ENCODE data around the gene TCTN1. TPM values are rescaled to one million over a fixed set of nuclear protein-coding genes. Genes with fewer than 3 reads are reported as not detected.
A peak's percentile ranks its signal among the peaks of the same experiment; 100 is the strongest.

TCTN1 gene
- total RNA-seq (100 to 1,000 TPM in 1 of 2 donors, 10 to 100 TPM in 1; 75.3 to 109 TPM), polyA plus RNA-seq (ENCODE audit: insufficient read depth, low read depth, low replicate concordance) (106 TPM)
- long read RNA-seq, donor 1, full-length matches to known transcripts = 7 of 7 reads
- long read RNA-seq, donor 1, partial matches to known transcripts = 0 of 7 reads
- long read RNA-seq, donor 1, other reads (novel, unspliced or antisense) = 0 of 7 reads
- long read RNA-seq, donor 2, full-length matches to known transcripts = 5 of 5 reads
- long read RNA-seq, donor 2, partial matches to known transcripts = 0 of 5 reads
- long read RNA-seq, donor 2, other reads (novel, unspliced or antisense) = 0 of 5 reads

DNA sequence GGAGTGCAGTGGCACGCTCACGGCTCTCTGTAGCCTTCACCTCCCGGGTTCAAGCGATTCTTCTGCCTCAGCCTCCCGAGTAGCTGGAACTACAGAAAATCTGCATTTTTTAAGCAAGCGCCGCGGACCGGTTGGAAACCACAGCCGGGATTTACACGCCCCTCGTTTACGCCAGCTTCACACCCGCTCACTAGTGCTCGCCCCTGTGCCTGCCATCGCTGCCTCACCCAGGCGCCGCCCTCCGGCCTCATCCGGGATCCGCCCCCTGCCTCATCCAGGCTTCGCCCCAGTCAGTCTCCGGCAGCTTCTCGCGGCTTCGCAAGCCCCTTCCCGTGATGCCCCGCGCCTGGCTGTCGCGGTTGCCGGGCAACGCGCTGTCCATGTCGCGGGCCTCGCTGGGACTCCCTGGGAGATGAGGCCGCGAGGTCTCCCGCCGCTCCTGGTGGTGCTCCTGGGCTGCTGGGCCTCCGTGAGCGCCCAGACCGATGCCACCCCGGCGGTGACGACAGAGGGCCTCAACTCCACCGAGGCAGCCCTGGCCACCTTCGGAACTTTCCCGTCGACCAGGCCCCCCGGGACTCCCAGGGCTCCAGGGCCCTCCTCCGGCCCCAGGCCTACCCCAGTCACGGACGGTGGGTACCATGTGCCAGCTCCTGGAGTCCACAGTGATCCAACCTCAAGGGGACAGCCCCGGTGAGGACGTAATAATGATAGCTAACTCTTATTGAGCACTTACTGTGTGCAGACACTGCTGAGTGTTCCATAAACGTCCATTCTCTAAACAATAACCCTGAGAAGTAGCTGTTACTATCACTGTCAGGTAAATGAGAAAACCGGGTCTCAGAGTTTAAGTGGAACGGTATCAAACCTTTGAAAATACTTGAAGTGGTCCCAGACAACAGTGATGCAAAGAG lies at the start of gene TCTN1:
Gene TCTN1 (plus strand): TSS at position 359 of the 914 bp plus-strand sequence. CDS start 54 bp downstream, at position 413.
- peak; percentile 98 for DNase-seq
- Histone ChIP-seq H3K27me3 (no peaks in the 10 kb centered on the region), H3K9me3 (no peaks in the 10 kb centered on the region), H3K27ac (peak within 1 kb of the TSS; percentile 32 to 70), H3K36me3 (ENCODE audit: low read depth, missing control alignments) (no peaks in the 10 kb centered on the region), H3K4me1 (peaks cover 7% of the 10 kb centered on the region), H3K4me3 (peak within 1 kb of the TSS; percentile 69 to 70)
- peak; percentile 50 for TF ChIP-seq POLR2A (IDR thresholded peaks at IDR 0.05)
- TF ChIP-seq, protein P1, sequence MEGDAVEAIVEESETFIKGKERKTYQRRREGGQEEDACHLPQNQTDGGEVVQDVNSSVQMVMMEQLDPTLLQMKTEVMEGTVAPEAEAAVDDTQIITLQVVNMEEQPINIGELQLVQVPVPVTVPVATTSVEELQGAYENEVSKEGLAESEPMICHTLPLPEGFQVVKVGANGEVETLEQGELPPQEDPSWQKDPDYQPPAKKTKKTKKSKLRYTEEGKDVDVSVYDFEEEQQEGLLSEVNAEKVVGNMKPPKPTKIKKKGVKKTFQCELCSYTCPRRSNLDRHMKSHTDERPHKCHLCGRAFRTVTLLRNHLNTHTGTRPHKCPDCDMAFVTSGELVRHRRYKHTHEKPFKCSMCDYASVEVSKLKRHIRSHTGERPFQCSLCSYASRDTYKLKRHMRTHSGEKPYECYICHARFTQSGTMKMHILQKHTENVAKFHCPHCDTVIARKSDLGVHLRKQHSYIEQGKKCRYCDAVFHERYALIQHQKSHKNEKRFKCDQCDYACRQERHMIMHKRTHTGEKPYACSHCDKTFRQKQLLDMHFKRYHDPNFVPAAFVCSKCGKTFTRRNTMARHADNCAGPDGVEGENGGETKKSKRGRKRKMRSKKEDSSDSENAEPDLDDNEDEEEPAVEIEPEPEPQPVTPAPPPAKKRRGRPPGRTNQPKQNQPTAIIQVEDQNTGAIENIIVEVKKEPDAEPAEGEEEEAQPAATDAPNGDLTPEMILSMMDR (IDR thresholded peaks at IDR 0.05) = no peak
- WGBS, 2 donors = 1 to 2% methylated on average over 29 to 45 of the region's 60 CpGs
- intact Hi-C loops (cut with DNase I; ENCODE audit: low total_unique reads) = loop anchor here (10.0 kb wide), 1 partner anchor 81 kb away; no protein-coding TSS in a partner anchor

DNA sequence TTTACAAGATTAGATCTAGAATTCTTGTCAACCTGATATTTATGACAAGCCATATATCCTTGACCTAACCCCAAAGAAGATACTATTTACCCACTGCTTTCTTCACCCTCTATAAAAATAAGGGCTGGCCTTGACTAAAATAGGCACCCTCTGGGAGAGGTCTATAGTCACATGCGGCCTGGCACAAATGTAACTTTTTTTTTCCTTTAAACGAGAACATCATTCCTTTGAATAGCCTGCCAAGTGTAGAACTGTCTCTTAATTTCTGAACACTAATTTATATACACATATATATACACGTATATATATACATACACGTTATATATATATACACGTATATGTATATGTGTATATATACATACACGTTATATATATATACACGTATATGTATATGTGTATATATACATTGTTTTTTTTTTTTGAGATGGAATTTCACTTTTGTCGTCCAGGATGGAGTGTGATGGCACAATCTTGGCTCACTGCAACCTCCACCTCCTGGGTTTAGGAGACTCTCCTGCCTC lies 49.4 kb upstream of the TCTN1 start:
- Histone ChIP-seq H3K27ac (peak overlapping the region; percentile 0 to 65), H3K9me3 (no peaks in the 10 kb centered on the region), H3K27me3 (no peaks in the 10 kb centered on the region), H3K4me1 (peaks cover 30% of the 10 kb centered on the region), H3K4me3 (no peak overlapping the region), H3K36me3 (ENCODE audit: low read depth, missing control alignments) (no peaks in the 10 kb centered on the region)
- DNase-seq = no peak
- intact Hi-C loops (cut with DNase I; ENCODE audit: low total_unique reads) = no loop called here
- TF ChIP-seq POLR2A (IDR thresholded peaks at IDR 0.05) = no peak
- TF ChIP-seq, protein P1 (IDR thresholded peaks at IDR 0.05) = no peak
- 48 to 58% methylated on average over 8 of the region's 8 CpGs for WGBS, 2 donors

DNA sequence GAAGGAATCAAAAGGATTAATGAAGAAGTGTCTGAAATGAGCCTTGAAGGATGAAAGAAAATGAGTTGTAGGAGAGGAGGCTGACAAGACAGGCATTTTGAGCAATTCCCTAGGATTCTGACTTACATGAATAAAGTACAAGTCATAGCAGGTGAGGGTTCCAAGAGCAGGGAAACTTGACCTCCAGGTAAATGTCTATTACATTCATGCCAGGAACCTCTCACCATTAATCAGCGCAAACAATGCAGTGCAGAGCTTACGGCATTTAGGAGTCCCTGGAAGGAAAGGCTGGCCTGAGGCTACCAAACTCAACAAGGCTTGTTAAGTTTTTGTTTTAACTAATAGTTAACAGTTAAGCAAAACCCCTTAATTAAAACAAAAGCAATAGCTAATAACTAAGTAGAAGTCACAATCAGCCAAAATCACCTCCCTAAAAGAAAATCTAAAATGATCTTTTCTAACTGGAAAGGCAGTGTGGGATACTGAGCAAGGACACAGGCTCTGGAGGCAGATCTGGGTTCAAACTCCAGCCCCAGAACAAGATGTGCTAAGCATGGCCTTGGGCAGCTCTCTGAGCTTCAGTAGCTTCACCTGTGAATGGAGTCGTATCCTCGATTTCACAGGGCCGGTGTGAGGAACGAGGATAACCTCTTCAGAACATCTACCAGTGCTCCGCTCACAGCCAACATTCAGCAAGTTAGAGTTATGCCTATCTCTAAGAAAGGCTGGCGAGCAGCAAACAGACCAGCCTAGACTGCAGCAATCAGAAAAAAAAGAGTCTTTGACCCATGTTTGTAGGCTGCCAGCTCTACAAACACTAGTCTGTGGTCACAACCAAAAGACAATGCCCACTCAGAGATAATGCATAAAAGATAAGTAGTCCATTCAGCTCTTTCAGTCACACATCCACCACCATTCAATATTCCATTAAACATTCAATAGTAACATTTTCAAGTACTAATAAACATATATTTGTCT lies 47.7 kb upstream of the TCTN1 start:
- no peak for TF ChIP-seq POLR2A (IDR thresholded peaks at IDR 0.05)
- TF ChIP-seq, protein P1 (IDR thresholded peaks at IDR 0.05) = no peak
- Histone ChIP-seq H3K4me3 (no peak overlapping the region), H3K27me3 (no peaks in the 10 kb centered on the region), H3K27ac (peak overlapping the region in 1 of 2 donors; percentile 65), H3K9me3 (no peaks in the 10 kb centered on the region), H3K36me3 (ENCODE audit: low read depth, missing control alignments) (no peaks in the 10 kb centered on the region), H3K4me1 (peaks cover 30% of the 10 kb centered on the region)
- WGBS, 2 donors = 54 to 72% methylated on average over 8 of the region's 8 CpGs
- DNase-seq = peak; percentile 24
- intact Hi-C loops (cut with DNase I; ENCODE audit: low total_unique reads) = no loop called here

DNA sequence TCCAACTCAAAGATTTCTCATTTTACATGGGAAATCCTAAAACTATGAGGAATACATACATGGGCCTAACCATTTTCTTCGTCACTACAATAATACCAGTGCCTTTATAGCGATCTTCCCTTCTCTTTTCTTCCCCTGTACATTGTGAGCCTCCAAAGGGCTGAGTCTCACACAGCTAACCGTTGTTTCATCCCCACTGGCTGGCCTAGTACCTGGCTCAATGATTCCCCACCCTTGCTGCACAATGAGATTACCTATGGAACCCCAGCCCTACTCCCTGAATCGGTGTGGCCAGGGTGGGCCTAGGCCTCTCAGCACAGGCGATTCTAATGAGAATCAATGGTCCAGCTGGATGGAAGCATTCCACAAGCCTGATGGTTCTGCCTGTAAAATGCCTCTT lies 46.9 kb upstream of the TCTN1 start:
- intact Hi-C loops (cut with DNase I; ENCODE audit: low total_unique reads) = no loop called here
- Histone ChIP-seq H3K4me3 (no peak overlapping the region), H3K9me3 (no peaks in the 10 kb centered on the region), H3K27me3 (no peaks in the 10 kb centered on the region), H3K27ac (no peak overlapping the region), H3K4me1 (peaks cover 30% of the 10 kb centered on the region), H3K36me3 (ENCODE audit: low read depth, missing control alignments) (no peaks in the 10 kb centered on the region)
- 88 to 92% methylated on average over 5 of the region's 5 CpGs for WGBS, 2 donors
- DNase-seq = no peak
- TF ChIP-seq POLR2A (IDR thresholded peaks at IDR 0.05) = no peak
- TF ChIP-seq, protein P1 (IDR thresholded peaks at IDR 0.05) = no peak
